HuH-7.5 (cell line): ENCODE measurements around the gene CHIA.

Source experiments
- DNase-seq: peaks from one replicate; pipeline ENCODE4 v3.0.0; 2011; ENCODE audit warnings: low spot score

CHIA gene

GRCh38 chr1:111290630-111291029 lies at the start of gene CHIA:
Gene CHIA (plus strand): TSS chr1:111290851. CDS start chr1:111310468, 19,617 bp downstream.
- no peak for DNase-seq

GRCh38 chr1:111241797-111242196 lies 48.9 kb upstream of the CHIA start:
- no peak for DNase-seq

GRCh38 chr1:111242805-111243523 lies 47.7 kb upstream of the CHIA start:
- no peak for DNase-seq

- no peak for DNase-seq
Observed at GRCh38 chr1:111247125-111247838, 43.4 kb upstream of the CHIA start.

GRCh38 chr1:111249960-111250359 lies 40.7 kb upstream of the CHIA start:
- DNase-seq: no peak

GRCh38 chr1:111251570-111251969 lies 39.1 kb upstream of the CHIA start:
- DNase-seq: no peak

GRCh38 chr1:111252786-111253185 lies 37.9 kb upstream of the CHIA start:
- DNase-seq: no peak

GRCh38 chr1:111253876-111254275 lies 36.8 kb upstream of the CHIA start:
- DNase-seq: no peak

GRCh38 chr1:111256988-111257658 lies 33.5 kb upstream of the CHIA start:
- no peak for DNase-seq

- DNase-seq: no peak
Observed at GRCh38 chr1:111267801-111268508, 22.7 kb upstream of the CHIA start.

GRCh38 chr1:111269825-111270406 lies 20.7 kb upstream of the CHIA start:
- DNase-seq: no peak

GRCh38 chr1:111270771-111271463 lies 19.7 kb upstream of the CHIA start:
- no peak for DNase-seq

GRCh38 chr1:111271464-111271801 lies 19.2 kb upstream of the CHIA start:
- DNase-seq: no peak

- no peak for DNase-seq
Observed at GRCh38 chr1:111272081-111272480, 18.6 kb upstream of the CHIA start.

- no peak for DNase-seq
Observed at GRCh38 chr1:111274653-111275052, 16.0 kb upstream of the CHIA start.

GRCh38 chr1:111275079-111275478 lies 15.6 kb upstream of the CHIA start:
- no peak for DNase-seq

- DNase-seq: no peak
Observed at GRCh38 chr1:111275780-111276433, 14.7 kb upstream of the CHIA start.

- no peak for DNase-seq
Observed at GRCh38 chr1:111279144-111279543, 11.5 kb upstream of the CHIA start.

GRCh38 chr1:111280267-111280666 lies 10.4 kb upstream of the CHIA start:
- DNase-seq: no peak

- DNase-seq: no peak
Observed at GRCh38 chr1:111281411-111281810, 9.2 kb upstream of the CHIA start.

GRCh38 chr1:111283838-111284237 lies 6.8 kb upstream of the CHIA start:
- peak; percentile 19 for DNase-seq
